GM12873 (cell line): ENCODE data around the gene LMO2.

Experiments
- CTCF ChIP-seq: IDR thresholded peaks from 2 replicates; pipeline ENCODE4 v1.5.1; 2012; ENCODE audit warnings: low read depth, mild to moderate bottlenecking, moderate library complexity, low read length, control low read depth; ENCODE audit not compliant: insufficient read depth; ENCODE audit errors: missing control alignments

LMO2 gene

DNA sequence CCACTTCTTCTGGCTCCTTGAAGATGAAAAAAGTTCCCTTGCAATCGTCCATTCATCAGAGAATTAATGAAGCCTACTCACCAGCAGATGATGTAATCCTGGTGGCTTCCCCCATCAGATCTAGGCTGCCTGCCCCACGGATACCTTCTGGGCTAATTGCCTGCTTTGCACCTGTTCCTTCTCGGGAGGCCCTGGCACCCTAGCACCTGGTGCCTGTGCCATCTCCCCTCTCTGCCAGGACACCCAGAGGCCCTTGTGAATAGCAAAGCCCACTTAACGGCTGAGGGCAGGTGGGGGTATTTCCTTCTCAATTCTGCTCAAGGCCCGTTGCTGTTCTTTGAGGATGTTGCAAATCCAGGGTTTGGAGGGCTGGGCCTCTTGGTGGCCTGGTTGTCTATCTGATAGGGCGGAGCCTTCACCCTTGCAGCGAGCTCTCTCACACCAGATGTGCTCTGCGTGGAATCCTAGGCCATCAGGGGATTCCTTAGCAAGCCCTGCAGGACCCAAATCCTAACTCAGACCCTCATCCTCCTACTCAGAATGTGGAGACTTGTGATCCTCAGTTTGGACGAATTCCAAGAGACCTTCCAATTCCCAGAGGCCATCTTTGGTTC, at the start of gene LMO2:
TSS of gene LMO2 (minus strand) at position 363 of the 614 bp plus-strand sequence. CDS start 22,360 bp downstream, outside the sequence.
- no peak for TF ChIP-seq CTCF

- no peak for TF ChIP-seq CTCF
Observed at GRCh38 chr11:33940538-33940815, 48.6 kb upstream of the LMO2 start.

GRCh38 chr11:33936725-33937604, 45.1 kb upstream of the LMO2 start:
- TF ChIP-seq CTCF, result no peak

DNA sequence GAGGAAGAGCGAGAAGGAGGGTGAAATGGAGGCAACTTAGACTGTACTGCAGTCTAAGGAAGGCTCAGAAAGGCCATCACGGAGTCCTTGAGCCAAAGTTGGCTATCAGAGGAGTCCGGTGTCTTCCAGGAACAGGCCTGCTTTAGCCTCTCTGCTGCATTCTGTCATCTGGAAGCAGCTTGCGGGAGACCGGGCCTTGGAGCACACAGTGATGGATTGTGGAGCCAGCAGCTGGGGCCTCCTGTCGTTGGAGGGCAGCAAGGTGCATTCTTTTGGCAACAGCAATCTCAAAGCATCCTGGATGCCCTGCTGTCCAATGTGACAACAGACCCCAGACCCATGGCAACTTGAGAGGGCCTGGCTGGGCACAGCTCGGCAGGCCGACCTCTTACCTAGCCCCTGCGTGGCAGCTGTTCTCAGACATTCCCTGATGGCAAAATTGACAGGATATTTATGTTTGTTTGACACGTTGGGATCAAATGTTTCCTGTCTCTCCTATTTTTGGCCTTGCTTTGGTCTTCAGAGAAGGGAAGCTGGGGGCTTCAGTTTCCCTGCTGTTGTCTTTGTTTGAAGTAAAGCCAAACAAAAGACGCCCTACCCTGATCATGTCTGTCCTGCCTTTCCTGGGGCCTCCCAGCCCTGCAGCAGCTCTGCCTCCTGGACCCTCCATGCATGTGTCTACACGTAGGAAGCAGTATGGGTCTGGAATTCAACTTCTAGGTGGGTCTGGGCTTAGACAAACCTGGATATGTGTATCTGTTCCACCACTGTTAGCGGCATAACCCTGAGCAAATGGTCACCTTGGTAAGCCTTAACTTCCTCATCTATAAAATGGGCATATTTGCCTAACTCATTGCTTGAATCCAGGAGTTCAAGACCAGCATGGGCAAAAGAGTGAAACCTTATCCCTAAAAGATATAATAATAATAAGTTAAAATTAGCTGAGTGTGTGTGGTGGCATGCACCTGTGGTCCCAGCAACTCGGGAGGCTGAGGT, 43.9 kb upstream of the LMO2 start:
- TF ChIP-seq CTCF, result no peak

GRCh38 chr11:33935005-33935404, 43.1 kb upstream of the LMO2 start:
- no peak for TF ChIP-seq CTCF

DNA sequence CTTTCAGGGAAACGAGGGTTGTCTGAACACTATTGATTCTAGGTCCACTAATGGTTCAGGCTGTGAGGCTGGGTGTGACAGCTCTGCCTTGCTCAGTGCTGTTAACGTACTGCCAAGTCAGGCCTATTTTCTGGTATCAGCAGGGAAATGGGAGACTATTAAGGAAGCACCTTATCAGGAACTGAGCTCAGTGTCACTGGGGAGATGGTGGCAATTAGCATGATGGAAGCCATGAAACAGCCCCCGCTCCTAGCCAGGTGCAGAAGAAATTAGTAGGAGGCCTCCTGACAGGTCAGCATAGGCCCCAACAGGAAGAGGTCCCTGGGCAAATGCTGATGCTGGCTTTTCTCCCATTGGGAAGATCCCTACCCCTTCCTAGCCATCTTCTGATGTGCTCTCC, 42.6 kb upstream of the LMO2 start:
- no peak for TF ChIP-seq CTCF

- TF ChIP-seq CTCF, result no peak
Observed at GRCh38 chr11:33933602-33934001, 41.7 kb upstream of the LMO2 start.
